Astrocyte (in vitro differentiated cells and primary cell): ENCODE measurements around the gene PRRT1B. TPM values are rescaled to one million over a fixed set of nuclear protein-coding genes. Genes with fewer than 3 reads are reported as not detected.

ENCODE experiments used
- DNase-seq: peaks from one replicate; pipeline ENCODE4 v3.0.0-alpha.2; 2010; ENCODE audit warnings: low read depth
- FAIRE-seq: peaks from 2 replicates; lab custom pipeline; 2011; peaks lifted over from hg19 to GRCh38; lab: Jason Lieb, UNC
- H2AFZ ChIP-seq: 2 replicates; pipeline ENCODE4 v1.6.0; 2012; ENCODE audit warnings: low read depth, low read length, inconsistent platforms
- H3K27ac ChIP-seq: 2 replicates; pipeline ENCODE4 v1.5.1; 2011; ENCODE audit warnings: low read depth, low read length, inconsistent platforms
- H3K27me3 ChIP-seq: 2 replicates; pipeline ENCODE4 v1.6.0; 2011; ENCODE audit warnings: low read length, inconsistent platforms; ENCODE audit not compliant: insufficient read depth
- H3K36me3 ChIP-seq: 2 replicates; pipeline ENCODE4 v1.5.1; 2011; ENCODE audit warnings: low read length, inconsistent platforms; ENCODE audit not compliant: insufficient read depth
- H3K4me1 ChIP-seq: 2 replicates; pipeline ENCODE4 v1.5.1; 2011; ENCODE audit warnings: low read length, inconsistent platforms; ENCODE audit not compliant: insufficient read depth
- H3K4me2 ChIP-seq: 2 replicates; pipeline ENCODE4 v1.6.0; 2012; ENCODE audit warnings: low read length, inconsistent platforms
- H3K4me3 ChIP-seq: 2 replicates; pipeline ENCODE4 v1.5.1; 2011; ENCODE audit warnings: low read depth, mild to moderate bottlenecking, low read length, inconsistent platforms; ENCODE audit not compliant: insufficient read depth
- H3K79me2 ChIP-seq: 2 replicates; pipeline ENCODE4 v1.6.0; 2012; ENCODE audit warnings: mild to moderate bottlenecking, low read length, inconsistent platforms; ENCODE audit not compliant: insufficient read depth
- H3K9ac ChIP-seq: 2 replicates; pipeline ENCODE4 v1.6.0; 2012; ENCODE audit warnings: mild to moderate bottlenecking, low read length, inconsistent platforms
- H3K9me3 ChIP-seq: 2 replicates; pipeline ENCODE4 v1.5.1; 2012; ENCODE audit warnings: low read depth, mild to moderate bottlenecking, low read length, inconsistent platforms; ENCODE audit not compliant: insufficient read depth
- H4K20me1 ChIP-seq: 2 replicates; pipeline ENCODE4 v1.6.0; 2012; ENCODE audit warnings: low read length, inconsistent platforms; ENCODE audit not compliant: insufficient read depth
- H3K27ac Mint-ChIP-seq: one replicate; pipeline ENCODE4 v1.8.0; 2021; ENCODE audit warnings: mild to moderate bottlenecking, mixed read lengths; ENCODE audit not compliant: unreplicated experiment
- H3K27me3 Mint-ChIP-seq: one replicate; pipeline ENCODE4 v1.8.0; 2021; ENCODE audit warnings: low read depth, mixed read lengths; ENCODE audit not compliant: unreplicated experiment
- H3K36me3 Mint-ChIP-seq: one replicate; pipeline ENCODE4 v1.8.0; 2021; ENCODE audit warnings: low read depth, mixed read lengths; ENCODE audit not compliant: unreplicated experiment
- H3K4me1 Mint-ChIP-seq: one replicate; pipeline ENCODE4 v1.8.0; 2021; ENCODE audit warnings: low read depth, mixed read lengths; ENCODE audit not compliant: unreplicated experiment
- H3K4me3 Mint-ChIP-seq: one replicate; pipeline ENCODE4 v1.8.0; 2021; ENCODE audit warnings: mild to moderate bottlenecking, moderate library complexity, mixed read lengths; ENCODE audit not compliant: unreplicated experiment
- H3K9me3 Mint-ChIP-seq: one replicate; pipeline ENCODE4 v1.8.0; 2021; ENCODE audit warnings: mild to moderate bottlenecking, mixed read lengths; ENCODE audit not compliant: unreplicated experiment
- CTCF ChIP-seq: IDR thresholded peaks from 2 replicates; pipeline ENCODE4 v1.5.1; 2011; ENCODE audit warnings: low read depth, mild to moderate bottlenecking, inconsistent platforms, low read length, moderate library complexity; ENCODE audit not compliant: insufficient read depth
- EZH2 ChIP-seq: IDR thresholded peaks from 2 replicates; pipeline ENCODE4 v1.6.1; 2012; ENCODE audit warnings: mild to moderate bottlenecking, low read length, inconsistent platforms; ENCODE audit not compliant: insufficient read depth
- total RNA-seq: library from RNA; stranded (reverse); gene quantifications from 2 replicates; pipeline ENCODE4 v1.2.1, GENCODE V29; 2021

Gene PRRT1B
- total RNA-seq, 1 donor from 2014 or later, result not detected

- TF ChIP-seq CTCF, result no peak
- no peak for TF ChIP-seq EZH2
- H3K9ac ChIP-seq, result no peak overlapping the region
- no peak overlapping the region for H3K4me2 ChIP-seq
- H3K36me3 ChIP-seq, result peaks cover 35% of the 10 kb centered on the region
- Mint-ChIP-seq H3K4me3 (no peak overlapping the region), H3K27ac (no peak overlapping the region), H3K27me3 (no peaks in the 10 kb centered on the region), H3K36me3 (peaks cover 38% of the 10 kb centered on the region), H3K9me3 (no peaks in the 10 kb centered on the region), H3K4me1 (no peaks in the 10 kb centered on the region)
- H3K4me3 ChIP-seq, result no peak overlapping the region
- H3K9me3 ChIP-seq, result peaks cover 6% of the 10 kb centered on the region
- FAIRE-seq (no peak), DNase-seq (no peak)
- H3K27ac ChIP-seq, result no peak overlapping the region
- no peaks in the 10 kb centered on the region for H4K20me1 ChIP-seq
- H3K27me3 ChIP-seq, result no peaks in the 10 kb centered on the region
- no peaks in the 10 kb centered on the region for H3K79me2 ChIP-seq
- H2AFZ ChIP-seq, result no peak overlapping the region
- no peaks in the 10 kb centered on the region for H3K4me1 ChIP-seq
Measured at GRCh38 chr9:131516930-131517329, 28.4 kb upstream of the PRRT1B start.

- Mint-ChIP-seq H3K36me3 (peaks cover 38% of the 10 kb centered on the region), H3K4me3 (no peak overlapping the region), H3K27ac (no peak overlapping the region), H3K4me1 (no peaks in the 10 kb centered on the region), H3K27me3 (no peaks in the 10 kb centered on the region), H3K9me3 (no peaks in the 10 kb centered on the region)
- no peak for DNase-seq
- Histone ChIP-seq H2AFZ (no peak overlapping the region), H3K9ac (no peak overlapping the region), H4K20me1 (no peaks in the 10 kb centered on the region), H3K27me3 (no peaks in the 10 kb centered on the region), H3K4me1 (no peaks in the 10 kb centered on the region), H3K4me3 (no peak overlapping the region), H3K9me3 (peaks cover 6% of the 10 kb centered on the region), H3K4me2 (no peak overlapping the region), H3K36me3 (peaks cover 38% of the 10 kb centered on the region), H3K79me2 (no peaks in the 10 kb centered on the region), H3K27ac (no peak overlapping the region)
- no peak for TF ChIP-seq CTCF
- no peak for TF ChIP-seq EZH2
- FAIRE-seq, result no peak
Measured at GRCh38 chr9:131517761-131518190, 27.5 kb upstream of the PRRT1B start.

- Mint-ChIP-seq H3K9me3 (no peaks in the 10 kb centered on the region), H3K27me3 (no peaks in the 10 kb centered on the region), H3K4me3 (no peak overlapping the region), H3K27ac (no peak overlapping the region), H3K36me3 (peaks cover 31% of the 10 kb centered on the region), H3K4me1 (no peaks in the 10 kb centered on the region)
- DNase-seq (no peak), FAIRE-seq (no peak)
- Histone ChIP-seq H3K4me2 (no peak overlapping the region), H3K4me1 (no peaks in the 10 kb centered on the region), H3K9me3 (peaks cover 6% of the 10 kb centered on the region), H4K20me1 (no peaks in the 10 kb centered on the region), H3K79me2 (no peaks in the 10 kb centered on the region), H3K9ac (no peak overlapping the region), H3K36me3 (peaks cover 43% of the 10 kb centered on the region), H3K27ac (no peak overlapping the region), H2AFZ (no peak overlapping the region), H3K27me3 (no peaks in the 10 kb centered on the region), H3K4me3 (no peak overlapping the region)
- TF ChIP-seq CTCF (no peak), EZH2 (no peak)
Measured at GRCh38 chr9:131518553-131518952, 26.8 kb upstream of the PRRT1B start.
